LNCAP (cell line): ENCODE data around the gene SKI.

Experiments
- TF ChIP-seq, protein P1 (sequence below): fragments of 450-650 bp; IDR thresholded peaks from 2 replicates; pipeline ENCODE4 v1.5.1; 2017; ENCODE audit warnings: mild to moderate bottlenecking

The SKI gene

DNA sequence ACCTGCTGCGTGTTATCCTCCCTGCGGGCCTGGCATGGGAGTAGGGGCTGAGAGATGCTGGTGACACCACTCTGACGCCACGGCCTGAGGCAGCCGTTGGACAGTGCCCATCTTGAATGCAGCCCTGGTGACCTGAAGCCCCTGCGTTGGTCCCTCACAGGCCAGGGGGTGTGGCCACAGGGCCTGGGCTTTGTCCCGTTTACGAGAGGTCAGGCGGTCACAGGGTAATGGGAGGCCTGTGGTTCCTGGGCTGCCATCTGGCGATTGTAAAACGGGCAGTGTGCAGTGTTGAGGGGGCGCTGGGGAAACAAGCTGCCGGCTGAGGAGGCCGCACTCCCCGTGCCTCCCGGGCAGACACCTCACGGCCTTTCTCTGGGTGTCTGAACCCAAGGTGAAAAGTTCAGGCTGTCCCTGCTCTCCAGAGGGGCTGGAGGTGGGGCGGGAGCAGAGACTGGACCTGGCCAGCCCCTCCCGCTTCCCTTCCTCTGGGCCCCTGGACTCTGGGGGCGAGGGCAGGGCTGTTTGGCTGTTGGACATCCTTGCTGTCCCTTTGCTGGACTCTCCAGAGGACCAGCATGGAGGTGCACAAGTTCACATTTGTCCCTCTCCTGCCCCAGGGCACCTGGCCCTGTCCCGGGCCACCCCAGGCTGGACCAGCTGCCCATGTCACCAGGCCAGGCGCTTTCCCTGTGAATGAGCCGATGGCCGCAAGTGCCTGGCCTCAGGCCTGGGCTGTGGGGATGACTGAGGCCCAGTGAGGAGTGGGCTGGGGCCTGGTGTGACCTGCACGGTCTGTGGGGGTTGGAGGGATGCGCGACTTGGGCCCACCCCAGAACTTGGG is 42.4 kb downstream of the SKI start:
- TF ChIP-seq, protein P1, sequence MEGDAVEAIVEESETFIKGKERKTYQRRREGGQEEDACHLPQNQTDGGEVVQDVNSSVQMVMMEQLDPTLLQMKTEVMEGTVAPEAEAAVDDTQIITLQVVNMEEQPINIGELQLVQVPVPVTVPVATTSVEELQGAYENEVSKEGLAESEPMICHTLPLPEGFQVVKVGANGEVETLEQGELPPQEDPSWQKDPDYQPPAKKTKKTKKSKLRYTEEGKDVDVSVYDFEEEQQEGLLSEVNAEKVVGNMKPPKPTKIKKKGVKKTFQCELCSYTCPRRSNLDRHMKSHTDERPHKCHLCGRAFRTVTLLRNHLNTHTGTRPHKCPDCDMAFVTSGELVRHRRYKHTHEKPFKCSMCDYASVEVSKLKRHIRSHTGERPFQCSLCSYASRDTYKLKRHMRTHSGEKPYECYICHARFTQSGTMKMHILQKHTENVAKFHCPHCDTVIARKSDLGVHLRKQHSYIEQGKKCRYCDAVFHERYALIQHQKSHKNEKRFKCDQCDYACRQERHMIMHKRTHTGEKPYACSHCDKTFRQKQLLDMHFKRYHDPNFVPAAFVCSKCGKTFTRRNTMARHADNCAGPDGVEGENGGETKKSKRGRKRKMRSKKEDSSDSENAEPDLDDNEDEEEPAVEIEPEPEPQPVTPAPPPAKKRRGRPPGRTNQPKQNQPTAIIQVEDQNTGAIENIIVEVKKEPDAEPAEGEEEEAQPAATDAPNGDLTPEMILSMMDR: no peak

DNA sequence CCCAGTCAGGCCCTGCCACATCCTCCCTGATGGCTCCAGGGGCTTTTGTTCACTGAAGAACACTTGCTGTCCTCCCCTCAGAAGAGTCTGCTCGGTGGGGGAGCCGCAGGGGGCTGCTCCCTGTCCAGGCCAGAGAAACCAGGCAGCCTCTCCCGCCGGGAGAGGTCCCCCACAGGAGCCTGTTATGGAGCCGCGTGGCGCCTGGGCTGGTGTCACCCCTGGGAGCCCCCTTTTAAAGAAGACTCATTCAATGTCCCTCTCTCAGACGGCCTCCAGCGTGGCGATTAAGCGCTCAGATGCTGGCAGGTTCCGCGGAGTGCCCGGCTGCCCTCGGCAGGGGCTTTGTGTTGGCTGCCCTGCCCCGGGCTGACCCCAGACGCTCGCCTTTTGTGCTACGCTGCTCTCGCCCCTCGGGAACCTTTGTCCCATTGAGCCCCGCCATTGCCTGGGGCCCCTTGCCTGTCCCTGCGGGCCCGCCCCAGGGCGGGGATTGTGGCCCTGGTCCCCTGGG is 43.1 kb downstream of the SKI start:
- TF ChIP-seq, protein P1: no peak

DNA sequence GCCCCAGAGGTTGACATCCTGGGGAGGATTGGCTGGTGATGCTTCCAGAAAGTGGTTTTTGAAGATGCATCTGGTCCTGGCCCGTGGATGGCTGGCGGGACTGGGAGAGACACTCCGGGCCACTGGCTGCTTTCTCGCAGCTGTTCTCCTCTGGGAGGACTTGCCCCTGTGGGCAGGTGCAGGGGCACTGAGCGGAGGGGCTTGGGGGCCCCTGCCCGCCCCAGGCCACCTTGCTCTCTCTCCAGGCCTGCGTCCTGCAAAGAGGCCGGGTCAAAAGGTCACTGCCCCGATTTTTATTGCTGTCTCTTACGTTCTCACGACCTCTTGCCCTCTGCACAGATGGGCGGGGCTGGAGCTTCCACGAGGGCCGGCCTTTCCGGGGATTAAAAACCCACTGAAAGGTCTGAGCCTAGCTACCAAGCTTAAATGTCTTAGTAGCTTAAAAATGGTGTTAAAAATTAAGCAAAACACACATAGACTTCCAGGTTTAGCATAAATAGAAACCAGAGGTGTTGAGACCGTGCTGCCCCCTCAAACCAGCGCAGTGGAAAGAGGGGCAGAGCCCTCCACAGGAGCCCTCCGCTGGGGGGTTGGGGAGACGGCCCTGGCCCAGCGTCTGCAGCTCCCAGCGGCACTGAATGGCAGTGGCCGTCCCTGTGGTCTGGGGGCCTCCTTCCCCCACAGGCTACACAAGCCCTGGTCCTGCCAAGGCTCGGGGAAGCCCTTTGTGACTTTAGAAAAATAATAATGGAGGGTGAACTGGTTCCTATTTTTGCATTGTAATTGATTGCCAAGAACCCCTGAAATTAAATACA is 43.9 kb downstream of the SKI start:
- TF ChIP-seq, protein P1: no peak

DNA sequence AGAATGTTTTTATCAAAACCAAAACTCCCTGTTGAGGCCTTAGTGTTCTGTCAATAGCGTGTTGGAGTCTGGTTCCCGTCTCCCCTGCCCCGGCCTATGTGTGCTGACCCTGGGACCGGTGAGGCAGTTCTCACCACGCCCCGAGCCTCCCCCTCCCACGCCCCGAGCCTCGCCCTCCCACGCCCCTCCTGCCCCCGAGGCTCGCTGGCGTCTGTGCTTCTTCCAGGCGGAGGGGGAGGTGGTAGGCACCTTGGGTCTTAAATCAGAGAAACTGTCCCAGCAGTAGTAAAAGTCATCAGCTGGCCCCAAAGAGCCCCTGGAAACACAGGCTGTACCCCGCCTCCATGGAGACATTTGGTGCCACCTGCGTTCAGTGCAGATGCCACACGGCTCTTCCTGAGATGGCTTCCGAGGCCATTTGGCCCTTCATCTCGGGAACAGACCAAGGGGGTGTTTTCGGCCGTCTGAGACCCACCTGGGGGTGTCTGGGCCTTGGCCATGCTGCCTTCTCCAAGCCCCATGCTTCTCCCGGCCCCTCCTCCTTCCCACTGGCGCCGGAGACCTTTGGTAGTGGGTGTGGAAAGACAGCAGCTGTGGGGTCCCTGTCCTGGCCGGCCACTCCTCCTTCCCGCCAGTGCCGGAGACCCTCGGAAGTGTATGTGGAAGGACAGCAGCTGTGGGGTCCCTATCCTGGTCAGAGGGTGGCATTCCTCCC is 44.7 kb downstream of the SKI start:
- TF ChIP-seq, protein P1: no peak

DNA sequence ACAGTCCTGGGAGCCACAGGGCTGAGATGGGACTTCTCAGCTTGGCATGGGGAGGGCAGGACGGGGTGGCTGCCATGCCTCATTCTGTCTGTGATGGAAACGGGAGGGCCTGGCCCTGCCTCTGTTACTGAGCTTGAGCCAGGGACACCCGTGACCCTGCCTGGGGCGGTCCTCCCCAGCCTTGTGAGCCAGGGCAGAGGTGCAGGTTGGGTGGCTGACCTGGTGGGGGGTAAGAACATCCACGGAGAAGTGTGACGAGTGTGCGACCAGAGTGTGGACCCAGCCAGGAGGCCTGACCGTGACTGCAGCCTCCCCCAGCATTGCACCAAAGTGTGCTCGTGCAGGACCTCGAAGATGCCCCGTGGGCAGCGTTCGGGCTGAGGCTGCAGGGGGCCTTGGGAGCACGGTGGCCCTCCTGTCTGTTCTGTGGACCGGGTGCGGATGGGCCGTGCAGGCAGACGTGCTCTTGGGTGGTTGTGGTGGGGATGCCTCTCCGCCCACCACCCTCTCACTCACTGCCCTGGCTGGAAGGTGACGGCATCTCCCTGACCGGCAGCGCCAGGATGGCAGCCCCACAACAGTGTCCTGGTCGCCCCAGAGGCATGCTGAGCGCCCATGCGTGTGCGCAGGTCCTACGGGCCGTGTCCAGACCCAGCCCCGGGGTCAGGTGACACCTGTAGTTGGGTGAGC is 45.4 kb downstream of the SKI start:
- TF ChIP-seq, protein P1: no peak

DNA sequence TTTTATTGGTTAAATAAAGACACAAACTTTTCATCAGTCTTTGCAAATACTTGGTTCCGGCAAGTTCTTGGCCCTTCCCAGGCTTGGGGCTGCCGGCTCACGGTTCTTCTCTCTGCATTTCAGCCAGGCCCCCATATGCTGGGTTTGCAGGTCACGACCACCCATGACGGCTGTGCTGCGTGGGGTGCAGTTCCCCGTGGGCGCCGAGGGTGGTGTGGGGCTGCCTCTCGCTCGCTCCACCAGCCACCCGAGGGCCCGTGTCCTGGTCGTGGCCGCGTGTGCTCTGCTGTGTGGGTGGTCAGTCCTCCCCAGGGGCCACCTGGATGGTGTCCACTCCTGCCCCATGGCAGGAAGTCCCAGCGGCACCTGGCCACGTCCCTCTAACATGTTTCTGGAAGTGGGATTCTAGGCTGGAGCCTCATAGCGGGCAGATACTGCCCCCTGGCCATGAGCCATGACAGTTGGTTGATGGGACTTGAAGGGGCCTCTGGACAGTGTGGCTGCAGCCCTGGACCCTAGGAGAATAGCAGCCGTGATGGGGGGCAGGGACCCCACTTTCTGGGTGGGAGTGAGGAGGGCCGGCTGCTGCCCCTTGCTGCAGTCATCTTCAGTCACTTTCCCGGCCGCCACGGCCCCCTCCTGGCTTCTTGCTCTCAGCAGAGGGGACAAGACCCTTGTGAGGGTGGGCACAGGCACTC is 46.3 kb downstream of the SKI start:
- TF ChIP-seq, protein P1: no peak
